Measurements from ENCODE around the gene NAXD. TPM values are rescaled to one million over a fixed set of nuclear protein-coding genes. Genes with fewer than 3 reads are reported as not detected.

The NAXD gene
- total and polyA plus RNA-seq, 12 donors, result 48.5 to 107 (median 62.9) TPM

DNA sequence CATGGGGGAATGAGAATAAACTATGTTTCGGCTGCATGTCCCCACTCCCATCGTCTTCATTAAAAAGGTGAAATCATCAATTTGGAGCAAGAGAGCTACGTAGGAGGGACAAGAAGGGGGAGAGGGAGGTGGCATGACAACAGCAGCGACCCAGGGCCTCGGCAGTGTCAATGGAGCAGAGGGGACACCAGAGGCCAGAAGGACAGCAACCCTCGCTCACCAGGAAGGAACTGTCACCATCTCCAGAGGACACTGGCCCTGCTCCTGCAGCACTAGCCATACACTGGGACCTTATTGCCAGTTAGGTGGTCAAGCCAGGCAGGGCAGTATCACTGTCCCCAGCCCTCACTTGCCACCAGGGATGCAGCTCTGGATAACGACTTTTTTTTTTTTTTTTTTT lies 34.2 kb downstream of the NAXD start:
- 82 to 91% (median 87%) methylated on average over 6 to 7 of the region's 7 CpGs for WGBS, 4 donors
- intact Hi-C loops (cut with DNase I), result loop anchor here in 1 of 2 donors (10.0 kb wide), 1 partner anchor 45 kb away; no protein-coding TSS in a partner anchor
- Histone ChIP-seq H3K36me3 (replicated peaks in 1 of 2) (peaks cover 0 to 10% of the 10 kb centered on the region in 2 donors), H3K27me3 (no peaks in the 10 kb centered on the region), H3K4me1 (replicated peaks in 1 of 2) (peaks cover 7 to 14% of the 10 kb centered on the region in 2 donors), H3K9me3 (replicated peaks in 1 of 3) (no peaks in the 10 kb centered on the region), H3K4me3 (no peak overlapping the region), H3K27ac (no peak overlapping the region)
- TF ChIP-seq, protein P1, sequence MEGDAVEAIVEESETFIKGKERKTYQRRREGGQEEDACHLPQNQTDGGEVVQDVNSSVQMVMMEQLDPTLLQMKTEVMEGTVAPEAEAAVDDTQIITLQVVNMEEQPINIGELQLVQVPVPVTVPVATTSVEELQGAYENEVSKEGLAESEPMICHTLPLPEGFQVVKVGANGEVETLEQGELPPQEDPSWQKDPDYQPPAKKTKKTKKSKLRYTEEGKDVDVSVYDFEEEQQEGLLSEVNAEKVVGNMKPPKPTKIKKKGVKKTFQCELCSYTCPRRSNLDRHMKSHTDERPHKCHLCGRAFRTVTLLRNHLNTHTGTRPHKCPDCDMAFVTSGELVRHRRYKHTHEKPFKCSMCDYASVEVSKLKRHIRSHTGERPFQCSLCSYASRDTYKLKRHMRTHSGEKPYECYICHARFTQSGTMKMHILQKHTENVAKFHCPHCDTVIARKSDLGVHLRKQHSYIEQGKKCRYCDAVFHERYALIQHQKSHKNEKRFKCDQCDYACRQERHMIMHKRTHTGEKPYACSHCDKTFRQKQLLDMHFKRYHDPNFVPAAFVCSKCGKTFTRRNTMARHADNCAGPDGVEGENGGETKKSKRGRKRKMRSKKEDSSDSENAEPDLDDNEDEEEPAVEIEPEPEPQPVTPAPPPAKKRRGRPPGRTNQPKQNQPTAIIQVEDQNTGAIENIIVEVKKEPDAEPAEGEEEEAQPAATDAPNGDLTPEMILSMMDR (IDR thresholded peaks at IDR 0.05), result no peak
- TF ChIP-seq POLR2A (IDR thresholded peaks at IDR 0.05), result no peak
- DNase-seq, result no peak

DNA sequence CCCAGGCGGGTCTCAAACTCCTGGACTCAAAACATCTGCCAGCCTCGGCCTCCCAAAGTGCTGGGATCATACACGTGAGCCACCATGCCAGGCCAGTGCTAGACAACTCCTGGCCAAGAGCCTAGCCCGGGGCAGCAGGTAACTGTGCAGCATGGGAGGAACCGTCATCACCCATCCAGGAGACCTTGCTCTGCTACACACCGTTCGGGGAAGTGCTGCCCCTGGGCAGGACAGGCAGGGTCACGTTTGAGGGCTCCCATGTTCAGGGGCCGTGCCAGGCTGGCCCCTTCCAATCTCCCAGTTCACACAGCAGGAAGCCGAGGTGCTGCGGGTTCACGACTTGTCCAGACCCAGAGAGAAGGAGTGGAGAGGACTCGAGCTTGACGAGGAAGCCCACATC lies 35.1 kb downstream of the NAXD start:
- Histone ChIP-seq H3K27me3 (no peaks in the 10 kb centered on the region), H3K4me3 (no peak overlapping the region), H3K4me1 (replicated peaks in 1 of 2) (peaks cover 0 to 6% of the 10 kb centered on the region in 2 donors), H3K9me3 (replicated peaks in 1 of 3) (no peaks in the 10 kb centered on the region), H3K27ac (no peak overlapping the region), H3K36me3 (replicated peaks in 1 of 2) (peaks cover 0 to 10% of the 10 kb centered on the region in 2 donors)
- DNase-seq, result peak in 1 of 7 donors; percentile 43
- no peak for TF ChIP-seq POLR2A (IDR thresholded peaks at IDR 0.05)
- TF ChIP-seq, protein P1 (IDR thresholded peaks at IDR 0.05), result no peak
- intact Hi-C loops (cut with DNase I), result loop anchor here in 1 of 2 donors (10.0 kb wide), 1 partner anchor 54 kb away; the partner anchor contains the start of gene CARS2
- 89 to 93% (median 92%) methylated on average over 6 to 14 of the region's 14 CpGs for WGBS, 4 donors

DNA sequence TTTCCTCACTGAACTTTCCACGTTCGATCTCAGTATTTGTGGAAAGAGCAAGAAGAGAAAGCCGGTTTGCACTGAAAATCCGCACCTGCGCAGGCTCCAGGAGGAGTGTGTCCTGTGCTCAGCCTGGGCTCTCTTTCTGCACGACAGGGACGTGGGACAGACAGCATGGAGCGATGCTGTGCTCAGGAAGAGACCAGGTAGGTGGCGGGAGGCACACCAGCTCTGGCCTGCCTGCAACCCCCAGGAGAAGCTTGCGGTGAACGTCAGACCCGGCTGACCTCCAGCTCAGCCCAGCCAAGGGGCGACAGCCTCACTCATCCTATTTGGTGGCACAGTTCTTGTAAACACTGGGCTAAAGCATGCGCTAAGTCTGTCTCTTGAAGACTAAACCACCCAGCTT lies 35.9 kb downstream of the NAXD start:
- no peak overlapping the region for H3K4me3 ChIP-seq
- H3K9me3 ChIP-seq (replicated peaks in 1 of 3), result no peaks in the 10 kb centered on the region
- WGBS, 4 donors, result 86 to 92% (median 89%) methylated on average over 12 to 14 of the region's 14 CpGs
- DNase-seq, result no peak
- TF ChIP-seq, protein P1 (IDR thresholded peaks at IDR 0.05), result no peak
- no peak overlapping the region for H3K27ac ChIP-seq
- intact Hi-C loops (cut with DNase I), result loop anchor here in 1 of 2 donors (10.0 kb wide), 1 partner anchor 54 kb away; the partner anchor contains the start of gene CARS2
- peaks cover 0 to 6% of the 10 kb centered on the region in 2 donors for H3K4me1 ChIP-seq (replicated peaks in 1 of 2)
- no peaks in the 10 kb centered on the region for H3K27me3 ChIP-seq
- peaks cover 0 to 10% of the 10 kb centered on the region in 2 donors for H3K36me3 ChIP-seq (replicated peaks in 1 of 2)

DNA sequence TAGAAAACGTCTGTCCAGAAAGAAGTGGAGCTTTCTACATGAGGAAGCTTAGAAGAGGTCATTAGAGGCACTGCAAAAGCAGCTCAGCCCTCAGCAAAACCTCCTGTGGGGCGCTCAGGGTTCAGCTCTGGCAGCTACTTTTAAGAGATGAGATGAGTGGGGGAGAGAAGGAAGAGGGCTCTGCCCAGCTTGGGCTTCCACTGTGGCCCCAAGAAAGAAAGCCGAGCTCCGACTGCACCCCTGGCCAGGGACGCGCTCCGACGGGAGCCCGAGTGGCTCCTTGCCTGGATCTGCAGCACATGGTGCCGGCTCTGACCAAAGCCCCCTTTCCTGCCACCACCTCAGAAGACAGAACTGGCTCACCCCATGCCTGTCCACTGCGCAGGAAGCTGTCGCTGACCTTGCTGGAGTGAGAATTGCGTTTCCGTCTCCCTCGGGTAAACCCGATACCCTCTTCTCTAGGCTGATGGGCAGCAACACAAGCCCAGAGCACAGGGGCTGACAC lies 36.4 kb downstream of the NAXD start:
- 88 to 95% (median 93%) methylated on average over 14 to 16 of the region's 16 CpGs for WGBS, 4 donors
- H3K27ac ChIP-seq, result no peak overlapping the region
- no peaks in the 10 kb centered on the region for H3K27me3 ChIP-seq
- intact Hi-C loops (cut with DNase I), result loop anchor here in 1 of 2 donors (10.0 kb wide), 1 partner anchor 53 kb away; the partner anchor contains the start of gene CARS2
- DNase-seq, result no peak
- H3K36me3 ChIP-seq (replicated peaks in 1 of 2), result peaks cover 0 to 10% of the 10 kb centered on the region in 2 donors
- H3K4me3 ChIP-seq, result no peak overlapping the region
- no peaks in the 10 kb centered on the region for H3K9me3 ChIP-seq (replicated peaks in 1 of 3)
- TF ChIP-seq POLR2A (IDR thresholded peaks at IDR 0.05), result no peak
- TF ChIP-seq, protein P1 (IDR thresholded peaks at IDR 0.05), result no peak
- H3K4me1 ChIP-seq (replicated peaks in 1 of 2), result peaks cover 0 to 6% of the 10 kb centered on the region in 2 donors
